ENCODE data around the gene CD109. TPM values are rescaled to one million over a fixed set of nuclear protein-coding genes. Genes with fewer than 3 reads are reported as not detected.
A peak's percentile ranks its signal among the peaks of the same experiment; 100 is the strongest.

CD109 gene
- total and polyA plus RNA-seq, 2 of the 4 experiments (the other 2 are of a cell fraction), result 3.6 to 5.0 TPM

DNA sequence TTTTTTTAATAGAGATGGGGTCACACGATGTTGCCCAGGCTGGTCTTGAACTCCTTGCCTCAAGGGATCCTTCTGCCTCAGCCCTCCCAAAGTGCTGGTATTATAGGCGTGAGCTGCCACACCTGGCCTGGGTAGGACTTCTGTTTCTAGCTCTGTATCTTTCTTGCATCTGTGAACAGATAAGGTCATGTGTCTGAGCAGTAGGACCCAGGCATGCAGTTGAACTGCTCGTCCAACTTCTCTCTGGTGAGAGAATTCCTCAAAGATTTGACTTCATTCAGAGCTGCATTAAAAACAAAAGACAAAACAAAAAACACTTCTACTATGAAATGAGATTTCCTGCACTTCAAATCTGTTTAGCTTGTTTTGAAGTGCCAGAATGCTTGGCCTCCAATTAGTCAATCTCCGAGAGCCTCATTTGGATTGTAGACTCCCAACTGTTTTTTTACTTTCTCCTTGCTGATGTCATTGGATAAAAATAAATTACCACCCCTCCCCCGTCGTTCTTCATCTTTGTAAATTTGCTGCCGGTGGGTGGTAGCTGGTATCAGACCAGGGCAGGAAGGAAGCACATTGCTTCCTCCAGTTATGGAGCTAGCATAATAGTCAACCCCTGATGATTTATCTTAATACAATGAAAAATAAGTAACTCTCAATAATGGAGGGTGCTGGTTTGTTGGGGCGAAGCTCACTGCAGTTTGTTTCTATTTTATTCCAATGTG, 17.6 kb downstream of the CD109 start:
- Histone ChIP-seq H3K4me3 (ENCODE audit: insufficient read depth, low read depth, low read length) (no peak overlapping the region), H4K5ac (ENCODE audit: low read depth, low read length) (no peak overlapping the region), H2BK120ac (ENCODE audit: low read depth, low read length) (peak overlapping the region; percentile 76; the same call in 1 of the 2 replicates), H2AFZ (replicated peaks; ENCODE audit: low read length, poor library complexity) (peak overlapping the region; percentile 23), H3K4me1 (ENCODE audit: control insufficient read depth, insufficient read depth, low read length) (peaks cover 14% of the 10 kb centered on the region), H3K56ac (ENCODE audit: extremely low read depth, insufficient read depth, low read length) (no peak overlapping the region), H3K23ac (ENCODE audit: low read depth, low read length) (peak overlapping the region; percentile 52), H4K20me1 (ENCODE audit: insufficient read depth, low read length) (no peaks in the 10 kb centered on the region), H4K8ac (ENCODE audit: low read depth in 2 of 2, low read length in 2 of 2) (peak overlapping the region in 1 of 2 experiments; percentile 52; a peak in 1 of 4 replicates), H2BK5ac (ENCODE audit: low read depth, low read length, poor library complexity, severe bottlenecking) (peak overlapping the region; percentile 1), H3K4ac (ENCODE audit: low read depth, low read length) (peak overlapping the region; percentile 85), H3K9me3 (ENCODE audit: control insufficient read depth, insufficient read depth, low read length) (no peaks in the 10 kb centered on the region), H3K9me1 (ENCODE audit: insufficient read depth, low read length) (peaks cover 11% of the 10 kb centered on the region), H2AK5ac (ENCODE audit: low read depth, low read length) (peak overlapping the region; percentile 87), H2AK9ac (replicated peaks; ENCODE audit: low read depth, low read length, poor library complexity) (peak overlapping the region; percentile 87), H3K4me2 (ENCODE audit: low read depth, low read length) (no peak overlapping the region), H2BK15ac (ENCODE audit: low read depth, low read length) (peak overlapping the region; percentile 62; the same call in 2 of the 3 replicates), H3K79me1 (ENCODE audit: low read depth in 1 of 2, low read length in 2 of 2) (peaks cover 9 to 35% of the 10 kb centered on the region in 2 experiments; a peak in 3 of 4 replicates), H2BK20ac (ENCODE audit: low read depth, low read length) (peak overlapping the region; percentile 43; the same call in 1 of the 2 replicates), H3K27ac (ENCODE audit: insufficient read depth, low read length) (no peak overlapping the region), H4K91ac (ENCODE audit: insufficient read depth, low read depth, low read length) (peak overlapping the region; percentile 61; the same call in 1 of the 2 replicates), H3K9ac (ENCODE audit: low read depth, low read length) (no peak overlapping the region), H3K36me3 (ENCODE audit: control insufficient read depth, insufficient read depth, low read length) (no peaks in the 10 kb centered on the region), H3K14ac (replicated peaks; ENCODE audit: low read depth, low read length) (peak overlapping the region; percentile 78), H3K27me3 (ENCODE audit: control insufficient read depth, insufficient read depth, low read length) (no peaks in the 10 kb centered on the region), H3K18ac (ENCODE audit: low read depth, low read length) (no peak overlapping the region)
- no peak for TF ChIP-seq POLR2A (IDR thresholded peaks at IDR 0.05; ENCODE audit: low read depth, low read length)
- intact Hi-C loops (cut with micrococcal nuclease), result no loop called here
- WGBS, 2 experiments (ENCODE audit: extremely low coverage in 2 of 2, insufficient read length in 1 of 2), result no CpG with 5 or more reads among the region's 8 CpGs
- BruUV-seq (replicated peaks), result no TSS peak
- no peak for ATAC-seq (ENCODE audit: low read depth)
- in situ Hi-C loops (cut with MboI; ENCODE audit: low sequenced_read_pairs), result no loop called here
- ChIA-PET POLR2A (ENCODE audit: unreplicated experiment) (no interaction called here), CTCF (interaction anchor here (1.1 kb wide), 1 partner anchor 19 kb away, joined by 5 read pairs; no protein-coding TSS in a partner anchor)
- dilution Hi-C loops (cut with HindIII; ENCODE audit: low sequenced_read_pairs, unreplicated experiment), result no loop called here
- no peak for DNase-seq

Measured in IMR-90 (cell line).